HG03025 (cell line): ENCODE results near the gene PNMA6A.
"Not testable (repeated sequence)": the region's sequence is repeated elsewhere in the genome, so short reads cannot be mapped to it uniquely, and the experiment has no call there.

ENCODE experiments used
- ATAC-seq: cut with Tn5 transposase; IDR thresholded peaks from one replicate; pipeline ENCODE4 v1.9.1; 2021; ENCODE audit warnings: mild to moderate bottlenecking, moderate library complexity; ENCODE audit not compliant: unreplicated experiment, low FRiP score

The PNMA6A gene

DNA sequence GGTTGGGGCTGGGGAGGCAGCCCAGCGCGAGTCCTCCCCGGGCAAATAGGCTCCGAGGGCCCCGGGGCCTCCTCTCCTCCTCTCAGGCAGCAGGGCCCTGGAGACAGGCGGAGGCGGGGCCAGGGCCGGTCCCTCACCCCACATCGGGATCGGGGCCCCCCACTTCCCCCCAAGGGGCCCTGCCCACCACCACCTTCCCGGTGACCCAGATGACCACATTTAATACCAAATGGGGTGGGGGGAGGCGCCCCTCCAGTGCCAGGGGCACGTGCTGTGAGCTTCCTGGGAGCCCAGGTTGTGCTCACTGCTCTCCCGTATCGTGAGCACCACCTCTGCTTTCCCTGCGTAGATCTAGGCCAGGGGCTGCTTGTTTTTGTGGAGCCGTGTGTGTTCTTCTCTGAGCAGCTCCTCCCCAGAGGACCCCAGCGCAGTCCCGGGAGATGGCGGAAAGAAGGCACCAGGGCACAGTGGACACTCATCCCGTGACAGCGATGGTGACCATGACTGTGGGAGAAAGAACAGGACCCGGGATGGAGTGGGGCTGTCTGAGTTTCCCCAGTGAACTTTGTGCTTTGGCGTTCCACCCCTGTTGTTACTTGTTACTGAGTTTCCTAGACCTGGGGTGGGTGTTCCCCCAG lies 2.1 kb downstream of the PNMA6A start:
- ATAC-seq: no peak

- ATAC-seq: no peak
Measured at GRCh38 chrX:153074935-153075334, 2.7 kb downstream of the PNMA6A start.

GRCh38 chrX:153075366-153075765 lies 3.1 kb downstream of the PNMA6A start:
- ATAC-seq: no peak

DNA sequence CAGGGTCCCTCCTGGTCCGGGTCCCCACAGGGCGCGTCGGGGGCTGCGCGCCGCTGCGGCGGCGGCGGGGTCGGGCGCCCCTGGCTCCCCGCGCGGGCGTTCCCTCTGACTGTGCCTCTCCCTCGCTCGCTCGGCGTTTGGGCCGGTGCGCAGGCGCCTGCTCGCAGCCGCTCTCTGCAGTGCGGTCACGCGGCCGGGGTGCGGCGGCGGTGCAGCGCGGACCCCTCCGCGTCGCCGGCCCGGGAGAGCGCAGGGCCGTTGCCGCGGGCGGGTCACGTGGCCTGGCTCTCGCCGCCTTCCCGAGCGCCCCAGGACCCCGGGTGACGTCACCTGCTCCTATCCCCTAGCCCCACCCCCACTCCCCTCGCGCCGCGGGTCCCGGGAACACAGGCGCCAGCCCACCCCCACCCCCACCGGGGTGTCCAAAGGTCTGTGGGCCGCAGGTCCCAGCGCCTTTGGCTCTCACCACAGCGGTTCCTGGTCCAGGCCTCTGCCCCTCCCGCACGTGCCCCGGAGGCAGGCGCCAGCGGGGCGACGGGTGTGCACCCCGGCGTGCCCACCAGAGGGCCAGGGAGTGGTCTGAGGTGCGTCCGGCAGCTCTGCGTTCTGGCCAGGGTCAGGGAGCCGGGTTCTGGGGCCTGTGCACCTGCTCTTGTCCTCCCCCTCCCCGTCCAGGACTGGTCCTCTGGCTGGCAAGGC lies 5.3 kb downstream of the PNMA6A start:
- not testable (repeated sequence) for ATAC-seq

GRCh38 chrX:153083238-153083923 lies 11.1 kb downstream of the PNMA6A start:
- not testable (repeated sequence) for ATAC-seq

- ATAC-seq: no peak
Measured at GRCh38 chrX:153102418-153102817, 30.2 kb downstream of the PNMA6A start.

GRCh38 chrX:153104959-153105358 lies 32.7 kb downstream of the PNMA6A start:
- ATAC-seq: not testable (repeated sequence)

DNA sequence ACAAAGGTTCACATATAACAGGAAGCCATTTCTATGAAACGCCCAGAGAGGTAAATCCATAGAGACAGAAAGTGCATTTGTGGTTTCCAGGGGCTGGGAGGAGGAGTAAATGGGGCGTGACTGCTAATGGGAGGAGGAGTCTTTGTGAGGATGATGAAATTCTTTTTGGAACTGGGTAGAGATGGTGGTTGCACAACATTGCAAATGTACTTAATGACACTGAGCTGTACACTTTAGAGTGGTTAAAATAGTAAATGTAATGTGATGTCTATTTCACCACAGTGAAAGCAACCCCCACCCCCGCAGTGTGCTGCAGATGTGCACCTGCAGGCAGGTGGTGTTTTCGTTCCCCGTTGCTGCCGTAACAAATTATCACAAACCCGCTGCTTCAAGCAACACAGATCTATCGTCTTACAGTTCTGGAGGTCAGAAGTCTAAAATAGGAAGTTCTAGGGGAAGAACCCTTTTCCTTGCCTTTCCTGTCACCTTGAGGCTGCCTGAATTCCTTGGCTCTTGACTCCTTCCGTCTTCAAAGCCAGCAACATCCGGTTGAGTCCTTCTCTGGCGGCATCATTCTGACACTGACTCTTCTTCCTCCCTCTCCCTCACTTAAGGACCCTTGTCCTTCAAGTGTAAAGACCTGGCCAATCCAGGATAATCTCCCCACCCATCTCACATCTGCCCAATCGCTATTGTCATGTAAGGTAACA lies 34.0 kb downstream of the PNMA6A start:
- ATAC-seq: not testable (repeated sequence)

DNA sequence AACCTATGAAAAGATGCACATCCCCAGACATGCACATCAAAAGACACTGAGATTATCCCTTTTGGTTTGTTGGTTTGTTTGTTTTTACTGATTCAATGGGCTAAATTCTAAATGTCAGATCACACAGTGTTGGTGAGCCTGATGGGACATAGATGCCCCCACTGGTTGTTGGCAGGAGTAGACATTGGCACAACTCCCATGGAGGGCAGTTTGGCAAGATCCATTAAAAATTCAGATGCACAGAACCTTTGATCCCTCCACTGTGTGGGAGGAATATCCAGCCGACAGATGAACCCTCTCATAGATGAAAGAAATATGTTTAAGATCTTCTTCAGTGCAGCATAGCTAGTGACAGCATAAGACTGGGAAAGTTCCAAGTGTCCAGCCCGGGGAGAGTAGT lies 38.5 kb downstream of the PNMA6A start:
- ATAC-seq: not testable (repeated sequence)

GRCh38 chrX:153113851-153114250 lies 41.6 kb downstream of the PNMA6A start:
- not testable (repeated sequence) for ATAC-seq

DNA sequence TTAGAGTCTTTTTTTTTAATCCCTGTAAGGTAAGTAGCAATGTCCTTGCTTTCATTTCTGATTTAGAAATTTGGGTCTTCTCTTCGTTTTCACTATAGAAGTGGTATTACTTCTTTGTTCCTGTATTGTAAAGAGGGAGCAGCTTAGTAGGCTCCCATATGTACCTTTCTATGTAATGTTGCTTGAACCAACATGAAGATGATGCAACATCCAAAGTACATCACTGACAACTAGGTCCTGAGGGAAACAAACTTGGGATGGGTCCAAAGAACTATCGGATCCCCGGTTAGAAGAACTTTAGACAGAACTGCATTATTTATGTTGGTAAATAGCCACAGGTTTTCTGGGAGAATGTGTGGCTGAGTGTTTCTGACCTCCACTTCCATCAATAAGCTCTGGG lies 45.5 kb downstream of the PNMA6A start:
- not testable (repeated sequence) for ATAC-seq

- ATAC-seq: not testable (repeated sequence)
Measured at GRCh38 chrX:153120230-153120629, 48.0 kb downstream of the PNMA6A start.

DNA sequence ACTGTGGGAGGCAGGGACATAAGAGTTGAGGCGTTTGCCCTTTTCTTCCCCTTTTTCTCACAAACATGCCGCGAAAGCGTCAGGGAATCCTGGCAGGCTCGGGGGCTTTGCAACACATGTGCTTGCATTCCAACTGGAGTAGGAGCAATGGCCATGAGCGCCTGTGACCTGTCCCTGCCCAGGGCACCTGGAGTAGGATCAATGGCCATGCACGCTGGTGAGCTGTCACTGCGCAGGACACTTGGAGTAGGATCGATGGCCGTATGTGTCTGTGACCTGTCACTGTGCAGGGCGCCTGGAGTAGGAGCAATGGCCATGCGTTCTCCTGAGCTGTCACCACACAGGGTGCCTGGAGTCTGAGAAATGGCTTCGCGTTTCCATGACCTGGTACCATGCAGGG lies 51.2 kb downstream of the PNMA6A start:
- not testable (repeated sequence) for ATAC-seq
